NB4 (cell line): Measurements from ENCODE around the gene MRPL2.

Experiments used
- DNase-seq: peaks from one replicate; pipeline ENCODE4 v3.0.0; 2010; ENCODE audit warnings: low read depth
- H3K4me3 ChIP-seq: one replicate; pipeline ENCODE4 v1.5.1; 2011; ENCODE audit warnings: mild to moderate bottlenecking, low read depth, low read length, moderate library complexity
- MYC ChIP-seq: IDR thresholded peaks from 2 replicates; pipeline ENCODE4 v1.6.1; 2011; ENCODE audit warnings: low read depth, low read length
- POLR2A ChIP-seq: IDR thresholded peaks from 2 replicates; pipeline ENCODE4 v1.6.1; 2011; ENCODE audit warnings: mild to moderate bottlenecking; ENCODE audit not compliant: insufficient read length; ENCODE audit errors: extremely low read depth
- TF ChIP-seq, protein P1 (sequence below): IDR thresholded peaks from one replicate; pipeline ENCODE4 v1.5.1; 2012; ENCODE audit warnings: low read depth, low read length
- TF ChIP-seq, protein P2 (sequence below): IDR thresholded peaks from 2 replicates; pipeline ENCODE4 v1.6.1; 2011; ENCODE audit warnings: low read depth, low read length

MRPL2 gene

DNA sequence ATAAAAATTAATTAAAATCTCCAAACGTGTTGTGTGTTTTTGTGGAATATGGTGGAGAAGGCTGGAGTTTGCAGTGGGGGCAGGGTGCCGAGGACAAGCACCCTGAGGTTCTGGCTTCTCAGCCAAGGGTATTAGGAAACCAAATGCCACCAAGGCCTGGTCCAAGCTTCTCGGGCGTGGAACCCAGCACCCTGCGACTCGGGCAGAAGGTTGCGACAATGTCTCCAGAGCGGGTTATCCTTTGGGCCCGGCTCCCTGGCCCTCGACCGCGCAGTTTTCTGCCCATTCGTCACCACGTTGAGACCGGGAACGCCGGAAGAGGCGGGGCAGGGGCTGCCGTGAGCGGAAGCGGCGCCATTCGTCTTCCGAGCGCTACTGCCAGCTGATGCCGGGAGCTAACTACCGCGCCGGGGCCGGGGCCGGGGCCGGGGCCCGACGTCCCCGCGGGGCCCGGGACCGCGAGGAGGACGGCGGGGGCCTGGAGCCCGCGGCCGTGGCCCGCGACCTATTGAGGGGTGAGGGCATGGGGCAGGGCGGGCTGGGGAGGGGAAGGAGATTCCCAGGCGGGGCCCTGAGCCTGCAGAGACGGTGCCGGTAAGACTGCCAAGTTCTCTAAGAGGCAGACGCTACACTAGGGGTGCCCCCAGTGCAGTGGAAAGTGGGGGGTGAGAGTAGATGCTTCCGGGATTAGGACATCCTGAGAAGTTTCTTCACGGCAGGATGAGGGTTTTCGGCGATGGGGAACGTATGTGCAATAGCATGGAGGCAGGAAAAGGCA is 37.8 kb downstream of the MRPL2 start, which contains the start of gene RRP36:
TSS of gene RRP36 (plus strand) at position 354 of the 778 bp plus-strand sequence. CDS start at position 386, 32 bp downstream.
- DNase-seq: peak; percentile 87
- TF ChIP-seq MYC (peak; percentile 36; the same call in 1 of the 2 replicates), POLR2A (no peak)
- TF ChIP-seq, protein P1, sequence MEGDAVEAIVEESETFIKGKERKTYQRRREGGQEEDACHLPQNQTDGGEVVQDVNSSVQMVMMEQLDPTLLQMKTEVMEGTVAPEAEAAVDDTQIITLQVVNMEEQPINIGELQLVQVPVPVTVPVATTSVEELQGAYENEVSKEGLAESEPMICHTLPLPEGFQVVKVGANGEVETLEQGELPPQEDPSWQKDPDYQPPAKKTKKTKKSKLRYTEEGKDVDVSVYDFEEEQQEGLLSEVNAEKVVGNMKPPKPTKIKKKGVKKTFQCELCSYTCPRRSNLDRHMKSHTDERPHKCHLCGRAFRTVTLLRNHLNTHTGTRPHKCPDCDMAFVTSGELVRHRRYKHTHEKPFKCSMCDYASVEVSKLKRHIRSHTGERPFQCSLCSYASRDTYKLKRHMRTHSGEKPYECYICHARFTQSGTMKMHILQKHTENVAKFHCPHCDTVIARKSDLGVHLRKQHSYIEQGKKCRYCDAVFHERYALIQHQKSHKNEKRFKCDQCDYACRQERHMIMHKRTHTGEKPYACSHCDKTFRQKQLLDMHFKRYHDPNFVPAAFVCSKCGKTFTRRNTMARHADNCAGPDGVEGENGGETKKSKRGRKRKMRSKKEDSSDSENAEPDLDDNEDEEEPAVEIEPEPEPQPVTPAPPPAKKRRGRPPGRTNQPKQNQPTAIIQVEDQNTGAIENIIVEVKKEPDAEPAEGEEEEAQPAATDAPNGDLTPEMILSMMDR: no peak
- TF ChIP-seq, protein P2, sequence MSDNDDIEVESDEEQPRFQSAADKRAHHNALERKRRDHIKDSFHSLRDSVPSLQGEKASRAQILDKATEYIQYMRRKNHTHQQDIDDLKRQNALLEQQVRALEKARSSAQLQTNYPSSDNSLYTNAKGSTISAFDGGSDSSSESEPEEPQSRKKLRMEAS: peak; percentile 25; the same call in 1 of the 2 replicates
- H3K4me3 ChIP-seq: peak within 1 kb of the TSS; percentile 98

DNA sequence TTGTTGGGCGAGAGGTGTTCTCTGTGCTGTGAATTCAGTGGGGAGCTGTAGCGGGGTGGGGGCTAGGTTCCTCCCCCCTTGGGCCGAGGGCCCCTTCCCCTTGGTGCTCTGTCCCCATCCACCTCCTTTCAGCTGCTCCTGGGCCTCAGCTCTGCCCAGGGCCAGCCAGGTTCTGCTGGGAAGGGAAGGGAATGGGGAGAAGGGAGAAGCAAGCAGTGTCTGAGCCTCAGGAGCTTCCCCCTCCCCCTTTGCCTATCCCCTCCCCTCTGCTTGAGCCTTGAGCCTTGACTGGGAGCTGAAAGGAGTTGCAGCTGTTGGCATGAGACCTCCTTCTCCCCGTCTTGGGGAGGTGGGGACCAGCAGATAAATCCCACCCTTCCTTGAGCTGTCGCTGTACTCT is 38.4 kb downstream of the MRPL2 start:
- peak overlapping the region; percentile 98 for H3K4me3 ChIP-seq
- TF ChIP-seq, protein P1: no peak
- TF ChIP-seq, protein P2: no peak
- TF ChIP-seq POLR2A (no peak), MYC (no peak)
- peak; percentile 44 for DNase-seq

DNA sequence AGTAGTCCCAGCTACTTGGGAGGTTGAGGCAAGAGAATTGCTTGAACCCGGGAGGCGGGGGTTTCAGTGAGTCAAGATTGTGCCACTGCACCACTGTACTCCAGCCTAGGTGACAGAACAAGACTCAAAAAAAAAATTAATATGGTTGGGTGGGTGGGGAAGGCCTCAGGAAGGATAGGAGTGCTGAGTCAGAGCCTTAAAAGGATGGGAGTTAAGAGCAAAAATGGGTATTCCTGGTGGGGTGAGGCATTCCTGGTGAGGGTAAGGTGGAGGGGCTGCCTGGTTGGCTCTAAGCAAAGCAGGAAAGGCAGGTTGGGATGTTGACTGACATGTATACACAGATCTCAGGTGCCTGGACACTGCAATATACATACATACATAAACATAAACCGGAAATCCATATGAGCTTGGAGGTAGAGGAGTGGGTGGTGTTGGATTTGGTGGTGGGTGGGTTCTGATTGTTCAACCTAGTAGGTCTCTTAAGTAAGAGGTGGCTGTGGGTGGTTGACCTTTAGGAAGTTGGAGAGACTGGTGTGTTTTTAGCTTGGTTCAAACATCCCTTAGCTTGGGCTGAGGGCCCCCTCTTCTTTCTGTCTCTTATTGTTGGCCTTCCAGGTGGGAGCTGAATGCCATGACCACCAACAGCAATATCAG is 39.1 kb downstream of the MRPL2 start:
- H3K4me3 ChIP-seq: no peak overlapping the region
- no peak for DNase-seq
- TF ChIP-seq POLR2A: no peak
- TF ChIP-seq MYC: no peak
- TF ChIP-seq, protein P1: no peak

DNA sequence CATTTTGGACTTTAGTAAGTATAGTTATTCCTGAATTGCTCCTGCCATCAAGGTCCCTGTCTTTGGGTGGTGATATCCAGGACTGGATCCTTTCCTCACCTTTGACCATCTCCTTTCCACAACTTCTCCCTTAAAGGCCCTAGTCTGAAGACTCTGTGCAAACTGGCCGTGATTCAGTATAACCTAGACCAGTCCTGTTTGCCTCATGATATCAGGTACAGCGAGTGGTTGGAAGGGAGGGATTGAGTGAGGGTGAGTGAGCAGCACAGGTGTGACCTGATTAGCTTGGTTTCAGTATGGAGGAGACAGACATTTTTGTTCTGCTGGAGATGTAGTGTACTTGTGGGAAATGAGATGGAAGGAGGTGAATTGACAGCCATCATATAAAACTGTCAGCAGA is 40.1 kb downstream of the MRPL2 start:
- no peak overlapping the region for H3K4me3 ChIP-seq
- TF ChIP-seq, protein P1: no peak
- TF ChIP-seq, protein P2: no peak
- TF ChIP-seq MYC: no peak
- no peak for TF ChIP-seq POLR2A
- no peak for DNase-seq

DNA sequence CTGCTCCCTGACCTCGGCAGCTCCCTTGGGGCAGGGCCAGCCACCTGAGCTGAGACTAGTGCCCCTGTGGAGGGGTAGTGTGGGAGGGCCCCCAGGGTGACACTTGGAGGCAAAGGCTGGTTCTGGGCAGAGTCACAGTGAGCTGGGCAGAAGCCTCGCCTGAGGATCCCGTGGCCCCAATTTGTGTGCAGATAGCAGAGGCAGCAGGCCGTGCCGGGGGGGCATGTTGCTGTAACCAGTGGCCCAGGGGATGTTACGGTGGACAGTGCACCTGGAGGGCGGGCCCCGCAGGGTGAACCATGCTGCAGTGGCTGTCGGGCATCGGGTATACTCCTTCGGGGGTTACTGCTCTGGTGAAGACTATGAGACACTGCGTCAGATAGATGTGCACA is 42.3 kb downstream of the MRPL2 start:
- no peak for DNase-seq

More for the DNA sequence above, 42.3 kb downstream of the MRPL2 start:
- TF ChIP-seq, protein P2: no peak
- no peak for TF ChIP-seq MYC
- TF ChIP-seq, protein P1: no peak
- no peak for TF ChIP-seq POLR2A
- H3K4me3 ChIP-seq: no peak overlapping the region
